GM23248 (cell line): Measurements from ENCODE around the gene ZBTB20. TPM values are rescaled to one million over a fixed set of nuclear protein-coding genes. Genes with fewer than 3 reads are reported as not detected.

Source experiments
- DNase-seq: peaks from one replicate; pipeline ENCODE4 v3.0.0-alpha.2; 2015
- H2AFZ ChIP-seq: fragments of 200-600 bp; sonication (generic); 2 replicates; pipeline ENCODE4 v1.6.1; 2016; ENCODE audit warnings: antibody characterized with exemption
- H3F3A ChIP-seq: fragments of 200-600 bp; sonication (generic); 2 replicates; pipeline ENCODE4 v1.6.1; 2016; ENCODE audit warnings: mild to moderate bottlenecking, antibody characterized with exemption, mixed run types; ENCODE audit not compliant: insufficient read depth
- H3K27ac ChIP-seq: fragments of 200-600 bp; sonication (generic); 2 replicates; pipeline ENCODE4 v1.5.1; 2016; ENCODE audit warnings: mild to moderate bottlenecking
- H3K27me3 ChIP-seq: fragments of 200-600 bp; sonication (generic); replicated peaks from 2 replicates; pipeline ENCODE4 v1.6.1; 2016; ENCODE audit warnings: mild to moderate bottlenecking; ENCODE audit not compliant: insufficient read depth
- H3K36me3 ChIP-seq: fragments of 200-600 bp; sonication (generic); 2 replicates; pipeline ENCODE4 v1.6.1; 2016; ENCODE audit warnings: low read depth, mild to moderate bottlenecking
- H3K4me1 ChIP-seq: fragments of 200-600 bp; sonication (generic); 2 replicates; pipeline ENCODE4 v1.6.1; 2016; ENCODE audit warnings: mild to moderate bottlenecking; ENCODE audit not compliant: insufficient read depth
- H3K4me2 ChIP-seq: fragments of 200-600 bp; sonication (generic); one replicate; pipeline ENCODE4 v1.6.1; 2016; ENCODE audit warnings: mild to moderate bottlenecking; ENCODE audit not compliant: unreplicated experiment
- H3K4me3 ChIP-seq: fragments of 200-600 bp; sonication (generic); 2 replicates; pipeline ENCODE4 v1.5.1; 2016; ENCODE audit warnings: mild to moderate bottlenecking
- H3K79me2 ChIP-seq: fragments of 200-600 bp; sonication (generic); 2 replicates; pipeline ENCODE4 v1.6.1; 2016; ENCODE audit warnings: mild to moderate bottlenecking; ENCODE audit not compliant: insufficient read depth
- H3K9ac ChIP-seq: fragments of 200-600 bp; sonication (generic); 2 replicates; pipeline ENCODE4 v1.6.1; 2016; ENCODE audit warnings: mild to moderate bottlenecking
- H3K9me2 ChIP-seq: fragments of 200-600 bp; sonication (generic); 2 replicates; pipeline ENCODE4 v1.6.1; 2016; ENCODE audit warnings: mixed run types, mild to moderate bottlenecking, moderate library complexity; ENCODE audit not compliant: insufficient read depth
- H3K9me3 ChIP-seq: fragments of 200-600 bp; sonication (generic); one replicate; pipeline ENCODE4 v1.6.1; 2017; ENCODE audit warnings: low read depth
- H4K20me1 ChIP-seq: fragments of 200-600 bp; sonication (generic); 2 replicates; pipeline ENCODE4 v1.6.0; 2016; ENCODE audit not compliant: insufficient read depth
- EZH2 ChIP-seq: fragments of 200-600 bp; sonication (generic); IDR thresholded peaks from 2 replicates; pipeline ENCODE4 v1.6.1; 2018; ENCODE audit warnings: antibody characterized with exemption, mild to moderate bottlenecking; ENCODE audit not compliant: insufficient read depth, poor library complexity, severe bottlenecking
- EZH2phosphoT487 ChIP-seq: fragments of 200-600 bp; sonication (generic); IDR thresholded peaks from 2 replicates; pipeline ENCODE4 v1.6.1; 2018; ENCODE audit warnings: antibody characterized with exemption, moderate library complexity, mild to moderate bottlenecking, low read depth; ENCODE audit not compliant: insufficient read depth
- WGBS, 2 experiments: methylation state at CpG; one replicate each; pipeline ENCODE4 v1.1.6; 2015 to 2017; ENCODE audit warnings: low lambda C conversion rate in 2 of 2, low coverage in 1 of 2; ENCODE audit errors: missing lambda C conversion rate in 2 of 2; 5-methylcytosine and 5-hydroxymethylcytosine counted together
- in situ Hi-C: fragments of 300-500 bp; cut with MboI; formaldehyde crosslinking; loops from 2 replicates; pipeline ENCODE4 v1.15.0; 2020
- polyA plus RNA-seq: library from polyadenylated mRNA; unstranded; fragments of >200 nt; fragmentation: Nextera tagmentation; extraction: Ambion mirVana; gene quantifications from 2 replicates; pipeline ENCODE4 v1.2.1, GENCODE V29; 2016
- total RNA-seq: library from RNA; depleted of rRNA; stranded (reverse); fragments of >200 nt; shearing (Covaris generic); gene quantifications from 2 replicates; pipeline ENCODE4 v1.2.3, GENCODE V29; 2014

Gene ZBTB20
- total and polyA plus RNA-seq, 2 experiments from 2014 or later = 9.2 to 12.2 TPM

DNA sequence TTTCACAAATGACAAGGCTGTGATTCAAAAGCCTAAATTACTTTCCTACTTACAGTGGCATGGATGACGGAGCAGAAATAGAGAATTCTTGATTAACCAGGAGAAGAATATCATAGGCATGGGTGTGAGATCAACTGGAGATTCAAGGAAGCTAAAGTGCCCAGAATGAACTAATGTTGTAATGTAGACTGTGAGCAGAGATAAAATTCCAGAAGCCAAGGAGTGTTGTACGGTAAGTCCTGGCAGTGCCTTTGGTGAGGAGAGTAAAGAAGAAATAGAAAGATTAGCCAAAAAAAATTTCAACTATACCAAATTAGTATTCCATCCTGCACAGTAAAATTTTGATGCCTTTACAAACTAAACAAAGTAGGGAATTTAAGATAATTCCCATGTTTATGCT lies 75.9 kb downstream of the ZBTB20 start:
- Histone ChIP-seq H3K4me2 (peak overlapping the region; percentile 75), H3K9me3 (no peaks in the 10 kb centered on the region), H2AFZ (peak overlapping the region; percentile 79), H3K36me3 (no peaks in the 10 kb centered on the region), H3K27me3 (no peaks in the 10 kb centered on the region), H3K4me3 (peak overlapping the region; percentile 62), H3K79me2 (no peaks in the 10 kb centered on the region), H3K4me1 (peaks cover 48% of the 10 kb centered on the region), H3K27ac (peak overlapping the region; percentile 83), H3K9ac (peak overlapping the region; percentile 71), H4K20me1 (no peaks in the 10 kb centered on the region), H3F3A (peaks cover 30% of the 10 kb centered on the region), H3K9me2 (no peaks in the 10 kb centered on the region)
- in situ Hi-C loops = no loop called here
- TF ChIP-seq EZH2phosphoT487 (no peak), EZH2 (no peak)
- peak; percentile 36 for DNase-seq
- 34 to 46% methylated on average over 2 of the region's 2 CpGs for WGBS, 2 experiments

DNA sequence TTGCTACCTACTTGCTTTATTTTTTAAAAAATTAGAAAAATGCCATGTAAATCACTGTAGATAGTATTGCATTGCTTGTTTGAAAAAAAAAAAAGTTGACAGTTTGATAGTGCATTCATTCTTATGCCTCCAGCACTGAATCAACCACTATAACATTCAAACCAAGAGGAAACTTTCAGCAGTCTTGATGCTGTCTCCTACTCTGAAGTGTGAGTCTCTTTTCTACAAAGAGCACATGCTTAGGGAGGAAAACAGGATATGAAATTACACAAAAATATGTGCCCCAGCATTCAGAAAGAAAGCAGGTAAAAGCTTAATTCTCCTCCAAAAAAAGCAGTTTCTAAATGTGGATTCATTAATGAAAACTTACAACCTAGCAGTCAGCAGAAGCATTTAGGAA lies 78.3 kb downstream of the ZBTB20 start:
- Histone ChIP-seq H3K27me3 (no peaks in the 10 kb centered on the region), H3K9me3 (no peaks in the 10 kb centered on the region), H3K36me3 (no peaks in the 10 kb centered on the region), H3K27ac (no peak overlapping the region), H3K4me1 (peaks cover 39% of the 10 kb centered on the region), H3F3A (peaks cover 30% of the 10 kb centered on the region), H3K9ac (no peak overlapping the region), H3K4me3 (no peak overlapping the region), H3K79me2 (no peaks in the 10 kb centered on the region), H4K20me1 (no peaks in the 10 kb centered on the region), H3K9me2 (no peaks in the 10 kb centered on the region), H2AFZ (peak overlapping the region; percentile 18; the same call in 1 of the 2 replicates), H3K4me2 (peak overlapping the region; percentile 34)
- in situ Hi-C loops = no loop called here
- no peak for TF ChIP-seq EZH2phosphoT487
- no peak for TF ChIP-seq EZH2
- DNase-seq = no peak

DNA sequence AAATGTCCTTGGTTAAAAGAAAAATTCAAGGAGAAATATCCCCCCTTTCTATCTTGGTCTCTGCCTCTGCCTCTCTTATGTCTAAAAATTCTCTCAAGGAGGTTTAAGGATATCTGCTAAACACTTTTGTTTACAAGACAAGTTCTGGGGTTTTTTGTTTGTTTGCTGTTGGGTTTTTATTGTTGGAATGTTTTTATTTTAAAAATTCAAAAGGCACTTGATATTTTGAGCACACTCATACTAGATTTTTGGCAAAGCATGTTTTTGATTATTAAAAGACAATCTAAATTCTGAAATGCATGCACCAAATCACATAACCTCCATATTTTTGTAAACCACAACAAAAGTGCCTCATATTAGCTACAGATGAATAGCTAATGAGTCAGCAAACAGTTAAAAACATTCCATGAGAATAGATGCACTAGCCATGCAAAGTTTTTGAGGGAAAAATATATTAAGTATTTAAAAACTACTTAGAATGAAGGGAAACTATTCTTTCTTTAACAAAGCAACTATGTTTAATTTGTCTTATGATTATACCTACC lies 84.6 kb downstream of the ZBTB20 start:
- Histone ChIP-seq H3F3A (peaks cover 9% of the 10 kb centered on the region), H3K4me1 (peaks cover 17% of the 10 kb centered on the region), H3K9me3 (no peaks in the 10 kb centered on the region), H3K4me2 (peak overlapping the region; percentile 43), H3K9ac (no peak overlapping the region), H3K27ac (peak overlapping the region; percentile 38), H3K27me3 (no peaks in the 10 kb centered on the region), H3K79me2 (no peaks in the 10 kb centered on the region), H4K20me1 (no peaks in the 10 kb centered on the region), H3K36me3 (no peaks in the 10 kb centered on the region), H3K4me3 (peak overlapping the region; percentile 16; the same call in 1 of the 2 replicates), H3K9me2 (no peaks in the 10 kb centered on the region), H2AFZ (no peak overlapping the region)
- TF ChIP-seq EZH2phosphoT487 (no peak), EZH2 (no peak)
- DNase-seq = peak; percentile 68
- in situ Hi-C loops = no loop called here

DNA sequence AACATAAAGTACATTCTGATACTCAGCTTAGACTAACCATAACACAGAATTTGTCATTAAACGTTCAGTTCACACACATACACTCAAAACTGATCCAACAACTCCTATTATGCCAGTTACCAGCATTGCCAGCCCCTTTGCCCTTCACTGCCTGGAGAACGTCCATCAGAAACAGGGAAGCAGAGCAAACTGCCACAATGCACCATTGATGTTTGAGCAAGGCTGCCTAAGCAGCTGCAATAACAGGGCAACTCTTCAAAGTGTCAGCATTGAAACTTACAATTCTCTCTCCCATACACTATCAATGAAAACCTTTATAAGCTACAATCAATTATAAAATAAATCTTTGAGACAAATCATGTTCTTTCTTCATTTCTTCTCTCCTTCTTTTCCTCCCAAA lies 85.1 kb downstream of the ZBTB20 start:
- no peaks in the 10 kb centered on the region for H3K9me3 ChIP-seq
- peak overlapping the region; percentile 43 for H3K4me2 ChIP-seq
- peak overlapping the region; percentile 38 for H3K27ac ChIP-seq

DNA sequence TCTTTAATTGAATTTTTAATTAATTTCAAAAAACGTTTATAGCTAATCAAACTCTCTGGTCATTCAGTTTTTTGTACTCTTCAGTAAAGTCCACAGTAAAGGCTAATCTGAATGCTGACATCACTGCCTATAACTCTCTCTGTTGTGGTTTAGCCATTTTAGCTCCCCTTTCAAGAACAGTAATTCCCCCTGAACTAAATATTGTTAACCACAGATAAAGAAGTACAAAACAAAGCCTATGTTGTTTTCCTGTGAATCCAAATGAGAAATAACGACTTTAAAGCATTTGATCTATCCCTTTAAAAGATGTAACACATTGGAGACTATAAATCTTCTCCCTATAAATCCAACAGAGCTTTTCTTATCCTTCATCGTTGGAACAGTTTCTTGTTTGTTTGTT lies 94.2 kb downstream of the ZBTB20 start:
- Histone ChIP-seq H2AFZ (no peak overlapping the region), H3F3A (no peaks in the 10 kb centered on the region), H3K9me2 (no peaks in the 10 kb centered on the region), H3K36me3 (no peaks in the 10 kb centered on the region), H3K27ac (no peak overlapping the region), H3K4me1 (no peaks in the 10 kb centered on the region), H3K27me3 (no peaks in the 10 kb centered on the region), H3K4me3 (no peak overlapping the region), H3K79me2 (no peaks in the 10 kb centered on the region), H3K9me3 (no peaks in the 10 kb centered on the region), H3K4me2 (no peak overlapping the region), H4K20me1 (no peaks in the 10 kb centered on the region), H3K9ac (no peak overlapping the region)
- in situ Hi-C loops = no loop called here
- no peak for TF ChIP-seq EZH2phosphoT487
- no peak for DNase-seq
- WGBS, 2 experiments = 73 to 79% methylated on average over 3 of the region's 3 CpGs

More for the DNA sequence above, 85.1 kb downstream of the ZBTB20 start:
- WGBS, 2 experiments = 15 to 29% methylated on average over 2 of the region's 2 CpGs
- DNase-seq = no peak
- no peaks in the 10 kb centered on the region for H3K36me3 ChIP-seq
- H4K20me1 ChIP-seq = no peaks in the 10 kb centered on the region
- peaks cover 9% of the 10 kb centered on the region for H3F3A ChIP-seq
- H3K4me3 ChIP-seq = peak overlapping the region; percentile 16; the same call in 1 of the 2 replicates
- no peaks in the 10 kb centered on the region for H3K27me3 ChIP-seq
- H2AFZ ChIP-seq = no peak overlapping the region
- peaks cover 17% of the 10 kb centered on the region for H3K4me1 ChIP-seq
- H3K9me2 ChIP-seq = no peaks in the 10 kb centered on the region
- in situ Hi-C loops = no loop called here
- TF ChIP-seq EZH2phosphoT487 (no peak), EZH2 (no peak)
- no peak overlapping the region for H3K9ac ChIP-seq
- H3K79me2 ChIP-seq = no peaks in the 10 kb centered on the region
